HS-5 (cell line): Measurements from ENCODE around the gene METTL4.
A peak's percentile ranks its signal among the peaks of the same experiment; 100 is the strongest.
"Not testable (repeated sequence)": the region's sequence is repeated elsewhere in the genome, so short reads cannot be mapped to it uniquely, and the experiment has no call there.

Source experiments
- DNase-seq: peaks from one replicate; pipeline ENCODE4 v3.0.0-alpha.2; 2012; ENCODE audit warnings: low read depth

METTL4 gene

DNA sequence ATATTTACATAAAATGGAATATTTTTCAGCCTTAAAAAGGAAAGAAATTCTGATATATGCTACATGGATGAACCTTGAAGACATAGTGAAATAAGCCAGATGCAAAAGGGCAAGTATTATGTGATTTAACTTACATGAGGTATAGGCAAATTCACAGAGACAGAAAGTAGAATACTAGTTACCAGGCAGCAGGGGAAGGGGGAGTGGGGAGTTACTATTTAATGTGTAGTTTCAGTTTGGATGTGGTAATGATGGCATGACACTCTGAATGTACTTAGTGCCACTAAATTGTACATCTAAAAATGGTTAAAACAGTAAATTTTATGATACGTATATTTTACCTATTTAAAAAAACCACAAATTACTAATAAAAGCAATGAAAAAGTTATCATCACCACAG is 12.1 kb downstream of the METTL4 start:
- DNase-seq, result no peak

DNA sequence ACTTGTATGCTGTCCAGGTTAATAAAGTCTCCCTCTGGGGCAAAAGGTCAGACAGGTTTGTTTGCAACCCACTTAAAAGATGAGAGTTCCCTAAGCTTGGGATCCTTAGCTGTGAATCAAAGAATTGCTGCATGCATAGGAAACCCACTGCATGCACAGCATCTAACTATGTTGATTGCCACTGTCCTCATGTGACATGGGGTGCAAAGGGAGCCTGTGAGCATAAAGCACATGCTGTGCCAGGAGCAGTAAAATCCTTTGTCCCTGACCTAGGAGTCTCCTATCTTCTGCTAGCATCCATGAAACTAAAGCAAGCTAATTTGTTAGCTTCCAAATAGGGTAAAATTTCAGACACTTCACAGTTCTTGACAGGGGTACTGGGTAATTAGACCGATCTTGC is 13.8 kb downstream of the METTL4 start:
- no peak for DNase-seq

DNA sequence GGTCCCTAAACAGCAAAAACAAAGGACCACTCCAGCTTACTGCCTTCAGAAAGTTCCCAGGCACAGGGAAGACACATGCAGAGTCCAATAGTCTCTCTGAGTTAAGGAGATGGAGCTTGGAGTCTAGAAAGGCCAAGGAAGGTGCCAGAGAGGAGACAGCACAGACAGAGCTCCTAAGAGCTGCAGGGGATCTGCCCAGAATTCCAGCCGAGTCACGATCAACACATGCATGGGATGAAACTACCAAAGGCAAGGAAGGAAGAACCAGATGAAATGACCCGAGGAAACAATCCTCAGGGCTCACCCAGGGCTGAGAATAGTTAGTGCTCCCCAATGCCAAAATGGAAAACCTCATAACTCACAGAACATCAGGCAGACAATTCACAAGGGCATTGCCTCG is 15.4 kb downstream of the METTL4 start:
- no peak for DNase-seq

DNA sequence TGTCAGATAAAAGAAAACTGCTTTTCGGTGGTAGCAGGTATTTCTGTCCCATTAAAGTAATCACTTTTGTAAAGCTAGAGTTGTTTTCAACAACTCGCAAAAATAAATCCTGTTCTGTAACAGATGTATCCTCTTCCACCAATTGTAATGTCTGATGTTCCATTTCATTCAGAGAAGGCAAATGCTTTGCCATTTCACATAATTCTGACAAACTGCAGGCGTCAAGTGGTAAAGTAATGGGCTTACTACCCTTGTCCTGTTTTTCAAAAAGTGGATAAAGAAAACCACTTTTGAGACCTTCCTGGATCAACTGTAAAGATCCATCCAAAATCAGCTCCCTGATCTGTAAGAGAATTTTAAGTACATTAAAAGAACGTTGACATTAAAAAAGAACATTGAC is 16.6 kb downstream of the METTL4 start:
- DNase-seq, result no peak

DNA sequence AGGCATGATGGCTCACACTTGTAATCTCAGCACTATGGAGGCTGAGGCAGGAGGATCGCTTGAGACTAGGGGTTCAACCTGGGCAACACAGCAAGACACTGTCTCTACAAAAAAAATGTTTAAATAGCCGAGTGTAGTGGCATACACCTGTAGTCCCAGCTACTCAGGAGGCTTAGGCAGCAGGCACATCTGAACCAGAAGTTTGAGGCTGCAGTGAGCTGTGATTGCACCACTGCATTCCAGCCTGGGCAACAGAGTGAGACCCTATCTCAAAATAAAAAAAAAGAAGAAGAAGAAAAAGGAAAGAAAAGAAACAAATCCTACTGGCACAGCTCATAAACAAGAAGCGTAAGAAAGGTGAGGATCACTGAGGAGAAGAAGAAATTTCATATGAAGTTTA is 19.9 kb downstream of the METTL4 start:
- no peak for DNase-seq

DNA sequence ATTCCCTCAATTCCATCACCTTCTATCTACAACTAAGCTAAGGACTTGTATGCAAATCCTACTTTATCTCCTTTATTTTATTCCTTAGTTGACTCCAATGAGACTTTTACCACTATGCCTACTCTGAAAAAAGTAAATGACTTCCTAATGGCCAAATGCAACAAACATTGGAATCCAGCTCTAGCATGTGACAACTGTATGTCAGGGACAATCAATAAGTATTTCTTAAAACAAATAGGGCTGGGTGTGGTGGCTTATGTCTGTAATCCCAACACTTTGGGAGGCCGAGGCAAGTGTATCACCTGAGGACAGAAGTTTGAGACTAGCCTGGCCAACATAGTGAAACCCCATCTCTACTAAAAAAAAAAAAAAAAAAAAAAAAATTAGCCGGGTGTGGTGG is 21.8 kb downstream of the METTL4 start:
- no peak for DNase-seq

DNA sequence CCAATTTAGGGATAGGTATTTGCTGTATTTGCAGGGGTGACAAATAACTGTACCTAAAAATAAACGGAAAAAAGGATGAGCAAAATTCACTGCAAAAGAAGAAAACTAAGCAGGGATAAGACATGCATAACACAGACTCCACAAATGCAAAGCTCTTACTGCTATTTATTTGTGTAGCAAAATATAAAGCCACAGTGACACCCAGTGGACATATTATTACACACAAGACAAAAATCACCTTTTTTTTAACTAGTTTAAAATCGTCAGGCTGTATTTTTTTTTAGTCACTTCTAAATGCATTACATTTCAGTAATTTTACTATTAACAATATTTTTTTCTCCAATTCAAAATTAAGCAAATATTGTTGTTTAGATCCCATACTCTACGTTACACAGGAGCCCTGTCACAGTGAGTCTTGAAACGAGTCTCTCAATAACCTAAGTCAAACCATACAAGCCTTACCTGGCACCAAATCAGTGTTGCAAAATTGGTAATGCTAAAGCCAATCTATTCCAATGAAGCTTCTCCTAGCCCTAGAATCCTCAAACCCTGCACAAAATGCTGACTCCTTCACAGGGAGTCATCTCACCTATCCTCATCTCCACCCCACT is 23.7 kb downstream of the METTL4 start:
- no peak for DNase-seq

DNA sequence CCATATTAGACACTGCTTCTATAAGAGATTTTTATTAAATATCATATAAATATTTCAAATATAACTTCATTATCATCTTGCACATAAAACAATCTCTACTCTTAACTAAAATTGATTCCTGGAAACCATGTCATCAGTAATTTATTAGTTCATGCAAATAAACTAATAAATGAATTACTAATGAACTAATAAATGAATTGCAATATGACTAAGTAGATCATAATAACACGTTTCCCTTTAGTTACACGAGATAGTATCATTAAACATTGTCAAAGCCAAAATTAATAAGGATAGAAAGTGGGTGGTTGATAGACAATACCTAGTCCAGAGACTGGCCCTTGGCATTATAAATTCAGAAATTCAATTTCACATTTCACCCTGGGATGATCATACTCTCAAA is 26.1 kb downstream of the METTL4 start:
- no peak for DNase-seq

DNA sequence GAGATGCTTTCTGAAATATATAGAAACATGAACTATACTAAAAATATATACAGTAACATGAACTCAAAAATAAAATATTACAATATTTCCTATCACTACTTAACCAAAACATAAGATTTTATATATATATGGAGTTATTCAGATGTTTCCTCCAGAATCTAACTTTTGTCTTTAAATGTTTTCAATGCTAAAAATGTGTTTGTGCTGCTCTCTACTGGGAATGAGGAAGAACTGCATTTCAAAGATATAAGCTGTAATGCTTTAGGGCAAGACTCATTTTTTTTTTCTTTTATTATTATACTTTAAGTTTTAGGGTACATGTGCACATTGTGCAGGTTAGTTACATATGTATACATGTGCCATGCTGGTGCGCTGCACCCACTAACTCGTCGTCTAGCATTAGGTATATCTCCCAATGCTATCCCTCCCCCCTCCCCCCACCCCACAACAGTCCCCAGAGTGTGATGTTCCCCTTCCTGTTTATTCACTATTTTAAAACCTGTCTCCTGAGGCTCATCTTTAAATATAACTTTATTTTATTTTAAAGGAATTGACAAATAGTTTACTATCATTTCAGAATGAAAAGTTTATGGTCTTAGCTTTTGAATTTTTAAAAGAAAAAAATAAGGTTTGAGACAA is 29.3 kb downstream of the METTL4 start:
- DNase-seq, result not testable (repeated sequence)

DNA sequence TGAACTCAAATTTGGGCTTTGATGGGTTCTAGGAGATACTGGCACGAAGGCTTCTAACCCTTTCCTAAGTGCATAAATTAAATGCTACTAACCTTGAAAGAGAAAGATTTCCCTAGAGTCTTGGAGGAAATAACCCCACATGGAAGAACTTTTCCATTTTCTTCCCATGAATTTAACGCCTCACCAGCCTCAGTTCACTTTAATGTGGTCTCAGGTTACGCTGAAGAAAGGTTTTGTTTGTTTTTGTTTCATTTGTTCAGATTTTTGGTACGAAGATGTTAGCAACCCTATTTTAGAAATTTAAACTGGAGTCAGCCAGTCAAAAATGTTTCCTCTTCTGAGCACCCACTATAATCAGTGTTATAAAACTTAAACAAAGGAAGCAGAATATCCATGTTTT is 30.7 kb downstream of the METTL4 start:
- no peak for DNase-seq

DNA sequence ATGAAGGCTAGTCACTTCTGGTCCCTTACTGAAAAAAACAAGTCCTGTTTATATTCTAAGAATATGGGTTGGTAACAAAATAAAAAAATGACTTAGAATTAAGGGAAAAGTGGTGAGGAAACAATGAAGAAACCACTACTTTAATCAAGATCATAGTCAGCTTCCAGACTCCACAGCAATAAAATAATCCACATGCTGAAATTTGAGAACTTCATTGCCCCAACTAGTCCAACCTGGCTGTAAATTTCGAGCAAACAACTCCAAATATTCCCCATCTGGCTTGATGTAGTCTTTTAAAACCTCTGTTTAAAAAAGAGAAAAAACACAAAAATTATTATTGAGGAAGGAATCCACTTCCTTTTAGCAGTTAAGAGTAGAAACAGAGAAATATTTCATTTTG is 32.5 kb downstream of the METTL4 start:
- no peak for DNase-seq

DNA sequence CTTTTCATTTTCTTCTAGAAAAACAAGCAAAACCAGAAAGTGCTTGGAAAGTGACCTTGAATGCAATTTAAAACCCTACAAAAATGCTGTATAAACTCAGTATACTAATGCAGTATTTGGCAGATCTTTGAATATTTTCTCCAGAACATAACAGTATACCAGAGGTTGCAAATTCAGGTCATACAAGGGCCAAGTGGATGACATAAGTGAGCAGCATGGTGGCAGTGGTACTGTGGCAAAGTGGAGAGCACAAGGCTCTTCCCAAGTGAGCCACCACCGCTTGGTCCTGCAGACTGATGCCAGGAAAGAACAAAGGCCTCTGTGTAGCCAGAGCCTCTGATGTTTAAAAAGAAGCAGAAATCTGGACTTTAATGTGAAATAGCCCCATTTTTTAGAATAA is 33.1 kb downstream of the METTL4 start:
- DNase-seq, result no peak

DNA sequence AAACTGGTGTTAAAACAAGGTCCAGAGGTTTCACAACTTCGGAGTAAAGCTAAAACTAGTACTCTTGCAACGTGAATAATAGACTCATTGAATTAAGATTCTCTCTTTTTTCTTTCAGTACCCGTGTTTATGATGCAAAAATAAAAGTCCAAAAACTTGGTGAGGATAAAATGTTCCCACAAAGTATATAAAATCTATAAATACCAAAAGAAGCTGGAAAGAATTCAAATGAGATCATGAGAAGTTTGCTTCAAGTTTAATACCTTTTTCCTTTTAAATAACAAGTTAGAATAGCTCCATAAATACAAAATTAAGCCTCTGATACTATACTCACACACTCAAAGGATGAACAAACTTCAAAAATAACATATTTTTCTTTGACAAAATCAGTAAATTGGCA is 34.0 kb downstream of the METTL4 start:
- DNase-seq, result no peak

DNA sequence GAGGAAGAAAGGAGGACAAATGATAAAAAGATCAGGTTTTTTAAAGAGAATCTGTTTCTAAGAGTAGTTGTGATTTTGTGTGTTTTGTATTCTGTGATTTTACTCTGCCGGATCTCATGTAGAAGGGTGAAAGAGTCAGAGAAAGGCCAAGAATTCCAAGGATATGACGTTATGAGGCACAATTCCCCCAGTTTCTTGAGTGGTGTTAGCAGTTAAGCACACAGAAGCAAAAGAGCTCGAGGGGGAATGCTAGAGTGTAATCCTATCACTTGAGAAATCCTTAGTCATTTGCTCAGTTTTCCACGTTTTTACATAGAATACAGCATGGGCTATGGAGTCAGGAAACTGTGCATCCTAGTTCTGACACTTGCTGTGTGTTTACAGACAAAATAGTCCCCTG is 34.8 kb downstream of the METTL4 start:
- DNase-seq, result peak; percentile 61

DNA sequence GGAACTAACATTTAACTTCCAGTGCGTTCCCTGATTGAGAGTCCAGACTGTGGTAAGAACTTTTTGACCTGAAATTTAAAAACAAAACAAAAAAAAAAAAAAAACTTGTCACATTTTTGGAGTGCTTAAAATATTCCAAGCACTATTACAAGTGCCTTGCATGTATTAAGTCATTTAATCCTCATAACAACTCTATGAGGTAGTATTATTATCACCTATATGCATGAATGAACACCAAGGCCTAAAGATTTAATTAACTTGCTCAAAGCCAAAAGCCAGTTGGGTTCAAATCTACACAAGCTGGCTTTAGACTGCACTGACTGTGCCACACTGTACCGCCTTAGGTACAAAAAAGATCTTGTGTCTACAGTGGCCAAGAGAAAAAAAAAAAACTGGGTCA is 35.2 kb downstream of the METTL4 start:
- DNase-seq, result no peak

DNA sequence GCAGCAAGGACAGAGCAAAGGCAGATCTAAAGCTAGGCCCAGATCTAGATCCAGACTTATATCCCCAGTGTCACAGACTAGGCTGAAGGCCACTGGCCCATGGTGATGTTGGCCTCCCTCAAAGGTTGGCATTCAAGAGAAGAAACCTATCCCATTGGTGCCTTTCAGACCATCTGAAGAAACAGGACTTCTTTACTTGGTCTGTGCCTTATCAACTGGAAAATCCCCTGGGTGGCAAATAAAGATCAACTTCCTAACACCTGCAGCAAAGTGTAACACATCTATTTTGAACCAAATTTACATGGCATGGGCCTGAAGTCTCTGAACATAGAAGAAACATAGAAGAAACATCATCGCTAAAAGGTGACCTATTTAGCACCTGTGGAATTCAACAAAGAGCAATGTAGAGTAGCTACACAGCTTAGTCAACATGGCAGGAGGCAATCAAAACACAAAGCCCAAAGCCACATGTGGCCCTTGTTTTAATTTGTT is 35.8 kb downstream of the METTL4 start:
- DNase-seq, result no peak

DNA sequence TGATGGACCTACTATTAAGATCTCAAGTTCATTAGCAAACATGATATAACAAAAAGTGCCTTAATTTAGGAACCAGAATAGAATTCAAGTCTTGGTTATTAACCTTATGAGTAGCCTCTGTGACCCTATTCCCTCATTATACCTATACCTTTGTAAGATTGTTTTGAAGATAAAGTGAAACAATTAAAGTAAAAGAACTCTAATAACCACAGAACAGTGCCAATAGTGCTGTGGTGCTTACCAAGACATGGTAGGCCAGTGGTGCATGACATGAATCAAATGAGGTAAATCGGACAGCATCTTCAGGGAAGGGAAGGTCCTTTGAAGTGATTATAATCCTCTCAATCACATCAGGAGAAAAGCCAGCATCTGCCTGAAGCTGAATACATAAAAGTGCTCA is 36.4 kb downstream of the METTL4 start:
- no peak for DNase-seq

DNA sequence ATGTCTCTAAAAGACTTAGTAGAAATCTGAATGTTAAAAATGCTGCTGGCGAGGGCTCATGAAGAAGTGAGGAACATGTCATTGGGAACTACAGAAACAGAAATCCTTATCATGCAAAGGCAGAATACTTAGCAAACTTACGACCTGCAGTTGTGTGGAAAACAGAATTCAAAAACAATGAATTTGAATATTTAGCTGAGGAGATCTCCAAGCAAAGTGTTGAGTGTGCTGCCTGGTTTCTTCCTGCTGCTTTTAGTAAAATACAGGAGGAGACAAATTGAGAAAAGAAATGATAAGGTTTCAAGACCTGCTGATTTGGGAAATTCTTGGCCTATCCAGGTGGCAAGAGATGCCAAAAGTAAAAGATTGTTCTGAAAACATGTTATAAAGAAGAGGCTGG is 38.5 kb downstream of the METTL4 start:
- DNase-seq, result no peak

DNA sequence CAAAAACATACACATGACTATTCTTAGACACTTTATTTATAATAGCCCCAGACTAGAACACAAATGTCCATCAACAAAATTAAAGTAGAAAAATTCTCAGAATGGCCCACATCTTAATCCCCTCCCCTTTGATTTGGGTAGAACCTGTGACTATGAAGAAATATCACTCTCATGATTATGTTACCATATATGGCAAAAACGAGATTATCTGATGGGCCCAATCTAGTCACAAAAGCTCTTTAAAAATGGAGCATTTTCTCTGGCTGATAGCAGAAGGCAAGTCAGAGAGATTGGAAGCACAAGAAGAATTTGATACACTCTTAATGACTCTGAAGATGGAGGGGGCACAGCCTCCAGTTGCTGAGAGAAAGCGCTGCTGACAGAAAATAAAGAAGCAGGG is 39.6 kb downstream of the METTL4 start:
- DNase-seq, result no peak

DNA sequence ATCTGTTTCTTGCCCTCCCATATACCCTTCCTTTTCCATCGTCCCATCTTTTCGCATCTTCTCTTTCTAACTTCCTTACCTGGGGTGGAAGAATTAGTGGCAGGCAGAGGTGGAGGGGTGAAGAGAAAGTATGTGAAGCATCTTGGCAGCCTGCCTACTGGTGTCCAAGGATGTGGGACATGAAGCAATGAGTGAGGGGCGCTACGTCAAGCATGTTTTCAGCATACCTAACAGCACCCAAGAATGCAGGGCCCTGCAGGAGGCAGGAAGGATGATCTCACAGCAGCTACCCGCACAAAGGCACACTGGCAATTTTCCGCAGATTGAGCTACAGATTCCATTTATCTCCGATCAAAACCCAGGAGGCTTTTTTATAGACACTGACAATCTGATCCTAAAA is 42.2 kb downstream of the METTL4 start:
- no peak for DNase-seq

DNA sequence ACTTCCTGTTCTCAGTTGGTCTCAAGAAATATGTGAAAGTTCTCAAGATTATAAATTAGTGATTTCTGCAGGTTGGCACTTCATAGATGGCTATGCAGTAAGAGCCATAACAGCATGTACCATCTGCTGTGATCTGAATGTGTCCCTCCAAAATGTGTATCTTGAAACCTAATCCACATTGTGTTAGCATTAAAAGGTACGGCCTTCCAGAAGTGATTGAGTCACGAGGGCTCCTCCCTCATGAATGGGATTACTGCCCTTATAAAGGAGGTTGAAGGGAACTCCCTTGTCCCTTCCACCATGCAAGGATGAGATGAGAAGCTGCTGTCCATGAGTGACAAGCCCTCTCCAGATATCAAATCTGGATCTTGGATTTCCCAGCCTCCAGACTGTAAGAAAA is 45.0 kb downstream of the METTL4 start:
- DNase-seq, result no peak

DNA sequence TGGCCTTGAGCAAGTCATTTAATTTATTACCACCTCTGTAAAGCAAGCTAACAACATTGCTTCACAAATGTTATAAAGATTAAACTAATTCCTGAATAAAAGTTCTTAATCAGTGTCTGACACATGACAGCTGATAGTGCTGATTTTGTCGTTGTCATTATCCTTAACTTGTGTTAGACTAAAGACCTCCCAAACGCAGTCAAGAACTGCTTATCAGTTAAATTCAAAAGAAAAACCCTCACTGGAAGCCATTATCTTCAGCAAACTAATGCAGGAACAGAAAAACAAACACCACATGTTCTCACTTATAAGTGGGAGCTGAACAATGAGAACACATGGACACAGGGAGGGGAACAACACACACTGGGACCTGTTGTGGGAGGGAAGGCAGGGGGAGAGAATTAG is 46.5 kb downstream of the METTL4 start:
- DNase-seq, result not testable (repeated sequence)

DNA sequence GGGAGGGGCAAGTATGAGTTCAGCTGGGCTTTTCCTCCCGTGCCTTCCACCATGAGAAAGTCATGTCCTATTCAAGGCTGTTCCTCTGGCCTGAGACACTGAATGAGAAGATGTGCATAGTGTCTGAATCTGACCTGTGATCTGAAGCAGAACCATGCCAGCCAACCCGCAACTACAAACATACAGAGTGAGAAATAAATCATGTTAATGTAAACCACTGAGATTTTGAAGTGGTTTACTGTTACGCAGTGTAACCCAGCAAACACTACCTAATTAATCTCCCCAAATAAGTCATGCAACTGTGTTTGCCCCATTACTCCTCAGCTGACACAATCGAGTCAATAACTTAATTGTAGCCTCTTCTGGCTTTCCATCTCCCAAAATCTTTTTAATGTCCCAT is 49.2 kb downstream of the METTL4 start:
- DNase-seq, result no peak

DNA sequence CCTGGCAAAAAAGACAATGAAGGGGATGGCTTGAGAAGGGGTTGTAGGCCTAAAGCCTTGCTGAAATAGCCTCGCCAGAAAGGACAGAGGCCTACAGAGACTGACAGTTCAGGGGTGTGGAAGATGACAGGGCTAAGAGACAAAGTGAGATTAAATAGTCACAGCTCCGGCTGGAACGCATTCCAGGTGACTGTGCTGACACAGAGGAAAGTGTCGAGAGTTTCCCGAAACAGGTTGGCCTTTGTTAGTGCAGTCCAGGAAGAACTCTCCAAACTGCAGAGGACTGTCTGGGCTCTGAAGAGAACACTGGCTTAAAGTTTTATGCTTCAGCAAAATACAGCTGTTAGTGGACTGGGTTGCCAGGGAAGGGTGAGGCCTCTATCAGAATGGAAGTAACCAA is 52.8 kb downstream of the METTL4 start:
- no peak for DNase-seq
